Type B pancreatic cell (in vitro differentiated cells): Measurements from ENCODE around the gene AP2A1. TPM values are rescaled to one million over a fixed set of nuclear protein-coding genes. Genes with fewer than 3 reads are reported as not detected.

ENCODE experiments used
- DNase-seq: peaks from one replicate; pipeline ENCODE4 v3.0.0; 2021; ENCODE audit warnings: mixed read lengths; ENCODE audit not compliant: unreplicated experiment; ENCODE audit errors: extremely low spot score
- H3K27ac Mint-ChIP-seq: 2 replicates; pipeline ENCODE4 v1.8.0; 2021; ENCODE audit warnings: mild to moderate bottlenecking, mixed read lengths
- H3K27me3 Mint-ChIP-seq: 2 replicates; pipeline ENCODE4 v1.8.0; 2021; ENCODE audit warnings: mixed read lengths
- H3K36me3 Mint-ChIP-seq: 2 replicates; pipeline ENCODE4 v1.8.0; 2021; ENCODE audit warnings: mixed read lengths
- H3K4me1 Mint-ChIP-seq: one replicate; pipeline ENCODE4 v1.8.0; 2021; ENCODE audit warnings: mixed read lengths; ENCODE audit not compliant: unreplicated experiment
- H3K4me3 Mint-ChIP-seq: 2 replicates; pipeline ENCODE4 v1.8.0; 2021; ENCODE audit warnings: mild to moderate bottlenecking, mixed read lengths
- H3K9me3 Mint-ChIP-seq: 2 replicates; pipeline ENCODE4 v1.8.0; 2021; ENCODE audit warnings: mixed read lengths
- total RNA-seq: library from RNA; stranded (reverse); gene quantifications from 2 replicates; pipeline ENCODE4 v1.2.1, GENCODE V29; 2021; ENCODE audit warnings: low replicate concordance
- TF ChIP-seq, protein P1 (sequence below): fragments of 200-600 bp; sonication (generic); conservative IDR thresholded peaks from 2 replicates; pipeline ENCODE4 v1.5.0; 2021; ENCODE audit warnings: antibody characterized with exemption, mild to moderate bottlenecking

Gene AP2A1
- total RNA-seq, 1 donor from 2014 or later = 82.9 TPM

DNA sequence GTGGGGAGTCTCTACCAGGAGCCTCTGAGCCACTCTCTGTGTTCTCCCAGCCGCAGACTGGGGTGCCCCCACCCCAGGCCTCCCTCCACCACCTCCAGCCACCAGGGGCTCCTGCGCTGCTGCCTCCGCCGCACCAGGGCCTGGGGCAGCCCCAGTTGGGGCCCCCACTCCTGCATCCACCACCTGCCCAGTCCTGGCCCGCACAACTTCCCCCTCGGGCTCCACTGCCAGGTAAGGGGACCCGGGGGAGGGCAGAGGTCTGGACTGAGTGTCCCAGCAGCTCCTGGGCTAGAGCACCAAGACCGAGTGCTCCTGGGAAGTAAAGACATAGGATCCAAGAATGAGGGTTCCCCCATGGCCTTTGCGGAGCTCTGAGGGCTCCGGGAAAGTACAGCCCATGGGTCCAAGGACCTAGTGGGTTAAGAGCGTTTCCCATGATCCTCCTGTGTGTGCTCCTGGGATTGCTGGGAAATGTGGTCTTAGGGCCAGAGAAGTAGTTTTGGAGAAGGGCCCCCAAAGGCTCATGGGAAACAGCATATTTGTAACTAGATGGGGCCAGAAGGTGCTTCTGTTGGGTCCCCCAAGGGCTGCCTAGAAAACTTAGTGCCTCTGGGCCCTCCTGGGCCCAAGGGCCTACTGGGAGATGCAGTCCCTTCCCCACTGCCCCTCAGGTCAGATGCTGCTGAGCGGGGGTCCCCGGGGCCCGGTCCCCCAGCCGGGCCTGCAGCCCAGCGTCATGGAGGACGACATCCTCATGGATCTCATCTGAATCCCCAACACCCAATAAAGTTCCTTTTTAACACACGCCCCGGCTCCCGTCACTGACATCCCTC, 69.6 kb downstream of the AP2A1 start:
- peaks cover 30% of the 10 kb centered on the region for H3K36me3 Mint-ChIP-seq
- DNase-seq = no peak
- TF ChIP-seq, protein P1, sequence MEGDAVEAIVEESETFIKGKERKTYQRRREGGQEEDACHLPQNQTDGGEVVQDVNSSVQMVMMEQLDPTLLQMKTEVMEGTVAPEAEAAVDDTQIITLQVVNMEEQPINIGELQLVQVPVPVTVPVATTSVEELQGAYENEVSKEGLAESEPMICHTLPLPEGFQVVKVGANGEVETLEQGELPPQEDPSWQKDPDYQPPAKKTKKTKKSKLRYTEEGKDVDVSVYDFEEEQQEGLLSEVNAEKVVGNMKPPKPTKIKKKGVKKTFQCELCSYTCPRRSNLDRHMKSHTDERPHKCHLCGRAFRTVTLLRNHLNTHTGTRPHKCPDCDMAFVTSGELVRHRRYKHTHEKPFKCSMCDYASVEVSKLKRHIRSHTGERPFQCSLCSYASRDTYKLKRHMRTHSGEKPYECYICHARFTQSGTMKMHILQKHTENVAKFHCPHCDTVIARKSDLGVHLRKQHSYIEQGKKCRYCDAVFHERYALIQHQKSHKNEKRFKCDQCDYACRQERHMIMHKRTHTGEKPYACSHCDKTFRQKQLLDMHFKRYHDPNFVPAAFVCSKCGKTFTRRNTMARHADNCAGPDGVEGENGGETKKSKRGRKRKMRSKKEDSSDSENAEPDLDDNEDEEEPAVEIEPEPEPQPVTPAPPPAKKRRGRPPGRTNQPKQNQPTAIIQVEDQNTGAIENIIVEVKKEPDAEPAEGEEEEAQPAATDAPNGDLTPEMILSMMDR = no peak
- H3K9me3 Mint-ChIP-seq = no peaks in the 10 kb centered on the region
- H3K27me3 Mint-ChIP-seq = no peaks in the 10 kb centered on the region
- H3K27ac Mint-ChIP-seq = no peak overlapping the region
- H3K4me3 Mint-ChIP-seq = no peak overlapping the region
- H3K4me1 Mint-ChIP-seq = peaks cover 4% of the 10 kb centered on the region

GRCh38 chr19:49837009-49837310, 70.2 kb downstream of the AP2A1 start:
- H3K4me3 Mint-ChIP-seq = no peak overlapping the region
- no peaks in the 10 kb centered on the region for H3K27me3 Mint-ChIP-seq
- peaks cover 30% of the 10 kb centered on the region for H3K36me3 Mint-ChIP-seq
- H3K27ac Mint-ChIP-seq = no peak overlapping the region
- peak; percentile 62 for DNase-seq
- no peaks in the 10 kb centered on the region for H3K9me3 Mint-ChIP-seq
- TF ChIP-seq, protein P1 = no peak
- H3K4me1 Mint-ChIP-seq = peaks cover 4% of the 10 kb centered on the region

GRCh38 chr19:49837425-49837824, 70.6 kb downstream of the AP2A1 start:
- DNase-seq = no peak
- Mint-ChIP-seq H3K4me1 (peaks cover 4% of the 10 kb centered on the region), H3K27me3 (no peaks in the 10 kb centered on the region), H3K36me3 (peaks cover 30% of the 10 kb centered on the region), H3K9me3 (no peaks in the 10 kb centered on the region), H3K4me3 (no peak overlapping the region), H3K27ac (no peak overlapping the region)
- TF ChIP-seq, protein P1 = no peak

- peaks cover 4% of the 10 kb centered on the region for H3K4me1 Mint-ChIP-seq
- TF ChIP-seq, protein P1 = no peak
- H3K27ac Mint-ChIP-seq = no peak overlapping the region
- no peaks in the 10 kb centered on the region for H3K9me3 Mint-ChIP-seq
- no peak overlapping the region for H3K4me3 Mint-ChIP-seq
- no peak for DNase-seq
- no peaks in the 10 kb centered on the region for H3K27me3 Mint-ChIP-seq
- peaks cover 30% of the 10 kb centered on the region for H3K36me3 Mint-ChIP-seq
These were observed 72.2 kb downstream of the AP2A1 start for GRCh38 chr19:49838885-49839588.

GRCh38 chr19:49839713-49840112, 72.9 kb downstream of the AP2A1 start:
- Mint-ChIP-seq H3K4me1 (peaks cover 4% of the 10 kb centered on the region), H3K9me3 (no peaks in the 10 kb centered on the region), H3K27ac (no peak overlapping the region), H3K4me3 (no peak overlapping the region), H3K27me3 (no peaks in the 10 kb centered on the region), H3K36me3 (peaks cover 30% of the 10 kb centered on the region)
- DNase-seq = no peak
- TF ChIP-seq, protein P1 = no peak
